Measurements from ENCODE around the gene CAMSAP2.

The CAMSAP2 gene

DNA sequence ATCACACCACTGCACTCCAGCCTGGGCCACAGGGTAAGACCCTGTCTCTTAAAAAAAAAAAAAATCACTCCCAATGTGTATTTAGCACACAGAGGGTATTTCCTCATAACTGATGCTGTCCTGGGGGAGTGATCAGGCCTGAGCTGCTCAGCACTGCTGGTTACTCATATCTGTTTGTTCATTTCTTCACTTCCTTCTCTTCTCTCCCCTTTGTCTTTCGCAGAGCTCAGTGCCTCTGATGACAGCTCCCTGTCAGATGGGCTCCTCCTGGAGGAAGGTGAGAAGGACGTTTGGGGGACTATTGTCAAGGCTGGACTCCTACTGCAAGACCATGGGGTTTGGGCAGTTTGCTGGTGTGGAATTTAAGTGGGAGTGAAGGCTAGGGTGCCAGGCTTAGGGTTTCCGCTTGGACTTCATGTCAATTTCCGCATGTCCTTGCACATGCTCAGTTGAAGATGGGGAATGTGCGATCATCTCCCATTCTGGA, 169.0 kb downstream of the CAMSAP2 start:
- in situ Hi-C loops (cut with HindIII; ENCODE audit: low pct_ligation_motif_present, low sequenced_read_pairs), result no loop called here

DNA sequence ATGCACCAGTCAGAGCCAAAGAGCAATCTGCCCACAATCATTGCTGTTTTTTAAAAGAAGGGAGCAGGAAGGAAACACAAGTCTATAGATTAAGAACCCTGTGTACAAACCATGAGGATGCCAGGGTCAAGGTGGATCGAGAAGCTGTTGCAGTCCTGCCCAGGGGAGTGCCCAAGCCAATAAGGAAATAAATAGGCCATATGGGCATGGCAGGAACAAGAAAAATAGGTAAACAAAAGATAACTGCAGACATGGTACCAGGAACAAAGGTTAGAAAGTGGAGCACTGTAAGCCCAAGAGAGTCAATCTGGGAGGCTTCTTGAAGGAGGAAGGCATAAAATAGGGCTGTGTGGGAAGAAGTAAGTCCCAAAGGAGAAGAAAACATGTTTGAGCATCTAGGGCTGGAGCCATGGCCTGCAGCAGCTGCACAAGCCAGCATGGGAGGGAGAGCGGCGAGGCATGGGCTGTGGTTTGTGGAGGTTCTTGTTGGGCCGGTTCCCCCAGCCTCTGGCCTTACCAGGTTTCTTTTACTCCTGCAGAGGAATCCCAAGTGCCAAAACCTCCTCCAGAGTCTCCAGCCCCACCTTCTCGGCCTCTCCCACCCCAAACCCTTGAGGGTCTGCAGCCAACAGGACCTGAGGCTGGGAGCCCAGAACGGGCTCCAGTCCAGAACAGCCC, 169.6 kb downstream of the CAMSAP2 start:
- TF ChIP-seq, protein P1, sequence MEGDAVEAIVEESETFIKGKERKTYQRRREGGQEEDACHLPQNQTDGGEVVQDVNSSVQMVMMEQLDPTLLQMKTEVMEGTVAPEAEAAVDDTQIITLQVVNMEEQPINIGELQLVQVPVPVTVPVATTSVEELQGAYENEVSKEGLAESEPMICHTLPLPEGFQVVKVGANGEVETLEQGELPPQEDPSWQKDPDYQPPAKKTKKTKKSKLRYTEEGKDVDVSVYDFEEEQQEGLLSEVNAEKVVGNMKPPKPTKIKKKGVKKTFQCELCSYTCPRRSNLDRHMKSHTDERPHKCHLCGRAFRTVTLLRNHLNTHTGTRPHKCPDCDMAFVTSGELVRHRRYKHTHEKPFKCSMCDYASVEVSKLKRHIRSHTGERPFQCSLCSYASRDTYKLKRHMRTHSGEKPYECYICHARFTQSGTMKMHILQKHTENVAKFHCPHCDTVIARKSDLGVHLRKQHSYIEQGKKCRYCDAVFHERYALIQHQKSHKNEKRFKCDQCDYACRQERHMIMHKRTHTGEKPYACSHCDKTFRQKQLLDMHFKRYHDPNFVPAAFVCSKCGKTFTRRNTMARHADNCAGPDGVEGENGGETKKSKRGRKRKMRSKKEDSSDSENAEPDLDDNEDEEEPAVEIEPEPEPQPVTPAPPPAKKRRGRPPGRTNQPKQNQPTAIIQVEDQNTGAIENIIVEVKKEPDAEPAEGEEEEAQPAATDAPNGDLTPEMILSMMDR (IDR thresholded peaks at IDR 0.05; ENCODE audit: low read depth, low read length, missing control alignments), result no peak
- in situ Hi-C loops (cut with HindIII; ENCODE audit: low pct_ligation_motif_present, low sequenced_read_pairs), result no loop called here
- H3K27ac ChIP-seq, result no peak overlapping the region
- no peak for DNase-seq
- no peaks in the 10 kb centered on the region for H3K36me3 ChIP-seq (replicated peaks)
- no peaks in the 10 kb centered on the region for H3K27me3 ChIP-seq (replicated peaks)
- H3K4me3 ChIP-seq (ENCODE audit: low read depth, low read length), result no peak overlapping the region

More for the DNA sequence above, 169.0 kb downstream of the CAMSAP2 start:
- H3K36me3 ChIP-seq (replicated peaks), result no peaks in the 10 kb centered on the region
- H3K27me3 ChIP-seq (replicated peaks), result no peaks in the 10 kb centered on the region
- H3K27ac ChIP-seq, result no peak overlapping the region
- no peak overlapping the region for H3K4me3 ChIP-seq (ENCODE audit: low read depth, low read length)
- DNase-seq, result no peak
- TF ChIP-seq, protein P1 (IDR thresholded peaks at IDR 0.05; ENCODE audit: low read depth, low read length, missing control alignments), result no peak

DNA sequence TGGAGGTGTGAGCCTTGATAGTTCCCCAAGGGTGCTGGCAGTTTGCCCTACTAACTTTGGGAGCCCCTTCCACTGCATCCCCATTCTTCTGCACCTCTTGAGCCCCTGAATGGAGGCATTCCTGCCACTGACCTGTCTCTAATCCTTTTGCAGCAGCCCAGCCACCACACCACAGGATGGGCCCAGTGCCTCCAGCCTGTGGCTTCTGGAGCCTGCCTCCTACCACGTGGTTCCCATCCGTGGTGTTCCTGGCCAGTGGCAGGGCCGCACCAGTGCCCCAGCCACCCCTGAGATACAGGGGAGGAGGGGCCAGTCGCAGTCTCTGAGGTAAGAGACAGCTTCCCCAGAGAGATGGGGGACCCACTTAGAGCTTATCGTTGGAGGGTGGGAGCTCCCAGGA, 170.4 kb downstream of the CAMSAP2 start:
- H3K4me3 ChIP-seq (ENCODE audit: low read depth, low read length), result no peak overlapping the region
- H3K27me3 ChIP-seq (replicated peaks), result no peaks in the 10 kb centered on the region
- in situ Hi-C loops (cut with HindIII; ENCODE audit: low pct_ligation_motif_present, low sequenced_read_pairs), result no loop called here
- TF ChIP-seq, protein P1 (IDR thresholded peaks at IDR 0.05; ENCODE audit: low read depth, low read length, missing control alignments), result no peak
- DNase-seq, result no peak
- no peaks in the 10 kb centered on the region for H3K36me3 ChIP-seq (replicated peaks)
- no peak overlapping the region for H3K27ac ChIP-seq

DNA sequence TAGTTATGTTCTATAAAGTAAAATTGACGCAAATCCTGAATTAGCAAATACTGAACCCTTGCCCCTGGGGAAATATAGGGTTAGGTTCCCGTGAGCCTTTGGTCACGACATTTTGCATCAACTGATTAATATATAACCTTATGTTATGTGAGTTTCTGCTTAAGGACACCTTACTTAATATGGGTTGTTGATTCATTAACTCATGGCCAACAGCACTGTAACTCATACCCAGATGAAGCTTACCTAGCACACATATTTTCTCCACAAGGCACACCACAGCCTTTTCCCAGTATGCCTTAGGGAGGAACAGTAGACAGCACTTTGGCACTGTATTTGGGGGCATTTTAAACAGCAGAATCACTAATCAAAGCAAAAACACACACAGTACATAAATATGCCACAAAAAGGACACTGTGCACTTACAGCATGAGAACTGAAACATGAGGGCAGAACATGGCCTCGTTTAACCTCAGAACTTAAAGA, 171.1 kb downstream of the CAMSAP2 start:
- Histone ChIP-seq H3K27ac (no peak overlapping the region), H3K4me3 (ENCODE audit: low read depth, low read length) (no peak overlapping the region), H3K27me3 (replicated peaks) (no peaks in the 10 kb centered on the region), H3K36me3 (replicated peaks) (no peaks in the 10 kb centered on the region)
- TF ChIP-seq, protein P1 (IDR thresholded peaks at IDR 0.05; ENCODE audit: low read depth, low read length, missing control alignments), result no peak
- DNase-seq, result no peak
- in situ Hi-C loops (cut with HindIII; ENCODE audit: low pct_ligation_motif_present, low sequenced_read_pairs), result no loop called here
